GM12874 (cell line): Measurements from ENCODE around the gene F2RL3.

Experiments
- TF ChIP-seq, protein P1 (sequence below): IDR thresholded peaks from 2 replicates; pipeline ENCODE4 v1.5.1; 2011; ENCODE audit warnings: low read depth, mild to moderate bottlenecking, control low read depth, low read length, moderate library complexity; ENCODE audit not compliant: insufficient read depth

F2RL3 gene

DNA sequence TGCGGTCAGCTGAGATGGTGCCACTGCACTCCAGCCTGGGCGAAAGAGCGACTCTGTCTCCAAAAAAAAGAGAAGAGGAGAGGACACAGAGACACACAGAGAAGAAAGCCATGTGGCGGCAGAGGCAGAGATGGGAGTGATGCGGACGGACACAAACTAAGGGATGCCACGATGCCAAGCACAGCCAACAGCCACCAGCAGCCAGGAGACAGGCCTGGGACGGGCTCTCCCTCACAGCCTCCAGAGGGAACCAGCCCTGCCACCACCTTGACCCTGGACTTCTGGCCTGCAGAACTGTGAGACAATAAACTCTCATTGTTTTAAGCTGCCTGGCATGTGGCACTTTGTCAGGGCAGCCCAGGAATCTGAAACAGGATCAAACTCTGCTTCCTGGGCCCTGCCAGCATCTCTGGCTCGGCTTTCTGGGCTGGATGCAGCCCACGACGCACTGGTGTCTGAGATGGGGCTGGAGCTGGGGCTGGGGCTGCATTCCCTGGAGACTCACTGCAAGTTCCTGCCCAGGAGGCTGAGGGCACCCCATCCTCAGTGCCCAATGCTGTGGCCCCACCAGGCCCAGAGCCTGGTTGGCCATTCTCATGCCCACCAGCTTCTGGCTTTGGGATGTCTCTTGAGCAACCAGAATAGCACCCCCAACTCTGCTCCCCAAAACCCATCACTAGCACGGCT, 3.0 kb downstream of the F2RL3 start:
- TF ChIP-seq, protein P1, sequence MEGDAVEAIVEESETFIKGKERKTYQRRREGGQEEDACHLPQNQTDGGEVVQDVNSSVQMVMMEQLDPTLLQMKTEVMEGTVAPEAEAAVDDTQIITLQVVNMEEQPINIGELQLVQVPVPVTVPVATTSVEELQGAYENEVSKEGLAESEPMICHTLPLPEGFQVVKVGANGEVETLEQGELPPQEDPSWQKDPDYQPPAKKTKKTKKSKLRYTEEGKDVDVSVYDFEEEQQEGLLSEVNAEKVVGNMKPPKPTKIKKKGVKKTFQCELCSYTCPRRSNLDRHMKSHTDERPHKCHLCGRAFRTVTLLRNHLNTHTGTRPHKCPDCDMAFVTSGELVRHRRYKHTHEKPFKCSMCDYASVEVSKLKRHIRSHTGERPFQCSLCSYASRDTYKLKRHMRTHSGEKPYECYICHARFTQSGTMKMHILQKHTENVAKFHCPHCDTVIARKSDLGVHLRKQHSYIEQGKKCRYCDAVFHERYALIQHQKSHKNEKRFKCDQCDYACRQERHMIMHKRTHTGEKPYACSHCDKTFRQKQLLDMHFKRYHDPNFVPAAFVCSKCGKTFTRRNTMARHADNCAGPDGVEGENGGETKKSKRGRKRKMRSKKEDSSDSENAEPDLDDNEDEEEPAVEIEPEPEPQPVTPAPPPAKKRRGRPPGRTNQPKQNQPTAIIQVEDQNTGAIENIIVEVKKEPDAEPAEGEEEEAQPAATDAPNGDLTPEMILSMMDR = no peak

- TF ChIP-seq, protein P1 = no peak
Observed at GRCh38 chr19:16892436-16892835, 3.6 kb downstream of the F2RL3 start.

DNA sequence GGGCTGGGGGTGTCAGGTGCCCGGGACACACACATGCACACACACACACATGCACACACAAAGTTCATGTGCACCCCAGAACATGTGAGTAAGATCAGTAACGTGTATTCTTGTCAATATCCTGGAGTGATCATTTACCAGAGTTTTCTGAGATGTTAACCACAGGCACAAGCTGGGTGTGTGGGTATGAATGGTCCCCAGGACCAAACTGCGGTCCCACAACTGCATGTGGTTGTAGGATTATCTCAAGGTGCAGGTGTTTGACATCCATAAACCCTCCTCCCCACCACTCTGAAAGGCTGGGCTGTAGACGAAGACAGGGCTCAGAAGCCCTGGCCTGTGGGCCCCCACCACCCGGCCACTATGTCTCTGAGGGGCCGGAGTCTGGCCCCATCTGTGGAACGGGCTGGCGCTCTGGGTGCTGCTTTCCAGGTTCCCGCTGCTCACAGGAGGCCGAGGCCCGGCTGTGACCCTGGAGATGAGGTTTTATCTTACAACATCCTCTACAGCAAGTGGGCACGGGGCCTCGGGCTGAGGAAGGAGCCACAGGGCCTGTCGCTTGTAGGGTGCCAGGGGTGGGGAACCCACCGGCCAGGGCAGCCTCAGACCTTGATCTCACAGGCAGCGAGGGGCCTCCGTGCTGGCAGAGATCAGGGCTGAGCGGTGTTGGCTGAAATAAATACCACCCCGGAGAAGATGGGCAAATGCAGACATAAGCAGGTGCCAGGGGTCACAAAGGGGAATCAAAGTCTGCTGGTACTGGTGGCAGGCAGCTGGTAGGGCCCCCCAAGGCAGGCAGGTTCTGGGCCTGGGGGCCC, 4.3 kb downstream of the F2RL3 start:
- TF ChIP-seq, protein P1 = no peak

GRCh38 chr19:16893686-16893989, 4.8 kb downstream of the F2RL3 start:
- TF ChIP-seq, protein P1 = no peak

DNA sequence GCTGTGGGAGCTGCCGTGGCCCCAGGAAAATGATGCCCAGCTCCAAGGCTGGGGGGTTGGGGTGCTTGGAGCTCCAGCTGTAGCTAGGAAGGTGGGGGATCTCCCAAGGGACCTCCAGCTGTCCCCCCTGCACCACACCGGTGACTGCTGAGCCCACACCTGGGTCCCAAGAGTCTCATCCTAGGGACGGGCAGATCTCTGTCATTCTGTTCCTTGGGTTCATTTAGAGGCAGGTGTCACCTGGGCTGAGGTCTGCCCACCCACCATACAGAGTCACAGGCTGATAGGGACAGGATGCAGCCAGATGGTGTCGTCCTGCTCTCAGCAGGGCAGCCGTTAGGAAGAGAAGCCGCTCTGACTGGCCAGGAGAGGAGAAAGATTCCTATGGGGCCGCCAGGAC, 5.3 kb downstream of the F2RL3 start:
- TF ChIP-seq, protein P1 = no peak

- TF ChIP-seq, protein P1 = no peak
Observed at GRCh38 chr19:16895467-16896145, 6.8 kb downstream of the F2RL3 start.

- TF ChIP-seq, protein P1 = no peak
Observed at GRCh38 chr19:16896146-16897028, 7.6 kb downstream of the F2RL3 start.
